ENCODE results near the gene ZBTB8A.

DNA sequence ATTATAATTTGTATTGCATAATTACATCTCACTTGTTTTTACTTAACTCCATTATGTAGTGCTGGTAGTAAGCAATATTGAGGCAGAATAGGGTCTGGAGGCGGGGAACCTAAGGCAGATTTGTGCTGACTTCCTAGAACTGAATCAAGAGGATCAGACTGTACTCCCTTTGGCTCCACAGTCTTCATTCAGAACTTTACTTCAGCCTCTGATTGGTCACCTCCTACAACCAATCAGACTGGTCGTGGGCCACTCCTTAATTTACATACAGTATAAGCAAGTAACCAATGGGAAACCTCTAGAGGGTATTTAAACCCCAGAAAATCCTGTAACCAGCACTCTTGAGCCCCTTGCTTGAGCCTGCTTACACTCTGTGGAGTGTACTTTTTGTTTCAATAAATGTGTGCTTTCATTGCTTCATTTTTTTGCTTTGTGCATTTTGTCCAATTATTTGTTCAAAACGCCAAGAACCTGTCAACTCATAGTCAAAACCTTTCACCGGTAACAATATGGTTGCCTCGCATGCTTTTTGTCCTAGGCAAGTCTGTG is 79.5 kb downstream of the ZBTB8A start:
- TF ChIP-seq, protein P1, sequence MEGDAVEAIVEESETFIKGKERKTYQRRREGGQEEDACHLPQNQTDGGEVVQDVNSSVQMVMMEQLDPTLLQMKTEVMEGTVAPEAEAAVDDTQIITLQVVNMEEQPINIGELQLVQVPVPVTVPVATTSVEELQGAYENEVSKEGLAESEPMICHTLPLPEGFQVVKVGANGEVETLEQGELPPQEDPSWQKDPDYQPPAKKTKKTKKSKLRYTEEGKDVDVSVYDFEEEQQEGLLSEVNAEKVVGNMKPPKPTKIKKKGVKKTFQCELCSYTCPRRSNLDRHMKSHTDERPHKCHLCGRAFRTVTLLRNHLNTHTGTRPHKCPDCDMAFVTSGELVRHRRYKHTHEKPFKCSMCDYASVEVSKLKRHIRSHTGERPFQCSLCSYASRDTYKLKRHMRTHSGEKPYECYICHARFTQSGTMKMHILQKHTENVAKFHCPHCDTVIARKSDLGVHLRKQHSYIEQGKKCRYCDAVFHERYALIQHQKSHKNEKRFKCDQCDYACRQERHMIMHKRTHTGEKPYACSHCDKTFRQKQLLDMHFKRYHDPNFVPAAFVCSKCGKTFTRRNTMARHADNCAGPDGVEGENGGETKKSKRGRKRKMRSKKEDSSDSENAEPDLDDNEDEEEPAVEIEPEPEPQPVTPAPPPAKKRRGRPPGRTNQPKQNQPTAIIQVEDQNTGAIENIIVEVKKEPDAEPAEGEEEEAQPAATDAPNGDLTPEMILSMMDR (CRISPR knock-in tag; IDR thresholded peaks at IDR 0.05) = no peak
- TF ChIP-seq, protein P2, sequence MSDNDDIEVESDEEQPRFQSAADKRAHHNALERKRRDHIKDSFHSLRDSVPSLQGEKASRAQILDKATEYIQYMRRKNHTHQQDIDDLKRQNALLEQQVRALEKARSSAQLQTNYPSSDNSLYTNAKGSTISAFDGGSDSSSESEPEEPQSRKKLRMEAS (IDR thresholded peaks at IDR 0.05) = no peak
- TF ChIP-seq, protein P3, sequence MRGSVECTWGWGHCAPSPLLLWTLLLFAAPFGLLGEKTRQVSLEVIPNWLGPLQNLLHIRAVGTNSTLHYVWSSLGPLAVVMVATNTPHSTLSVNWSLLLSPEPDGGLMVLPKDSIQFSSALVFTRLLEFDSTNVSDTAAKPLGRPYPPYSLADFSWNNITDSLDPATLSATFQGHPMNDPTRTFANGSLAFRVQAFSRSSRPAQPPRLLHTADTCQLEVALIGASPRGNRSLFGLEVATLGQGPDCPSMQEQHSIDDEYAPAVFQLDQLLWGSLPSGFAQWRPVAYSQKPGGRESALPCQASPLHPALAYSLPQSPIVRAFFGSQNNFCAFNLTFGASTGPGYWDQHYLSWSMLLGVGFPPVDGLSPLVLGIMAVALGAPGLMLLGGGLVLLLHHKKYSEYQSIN (CRISPR knock-in tag; IDR thresholded peaks at IDR 0.05; ENCODE audit: borderline replicate concordance) = no peak

Data from HepG2 (cell line).